Measurements from ENCODE around the gene UBE2O.

DNA sequence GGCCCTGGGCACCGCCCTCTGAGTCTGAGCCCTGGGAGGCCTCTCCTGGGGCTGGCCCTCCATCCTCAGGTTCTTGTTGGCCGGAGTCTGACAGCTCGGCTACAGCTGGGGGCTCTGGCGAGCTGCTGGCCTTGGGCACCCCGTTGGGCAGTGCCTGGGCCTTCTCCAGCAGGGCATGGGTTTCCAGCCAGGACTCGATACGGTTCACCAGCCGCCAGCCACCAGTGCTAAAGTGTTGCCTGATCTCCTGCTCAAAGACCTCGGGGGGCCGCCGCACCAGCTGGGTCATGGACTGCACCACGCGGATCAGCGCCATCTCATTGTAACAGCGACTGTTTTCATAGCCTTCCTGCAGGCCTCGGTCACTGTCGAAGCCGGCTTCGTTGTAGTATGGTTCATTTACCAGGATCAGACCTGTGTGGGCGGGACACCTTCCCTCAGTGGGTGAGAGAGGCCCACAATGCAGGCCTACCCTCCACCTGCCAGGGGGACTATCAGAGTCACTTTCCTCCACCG lies 61.7 kb downstream of the UBE2O start:
- TF ChIP-seq EZH2 (IDR thresholded peaks at IDR 0.05; ENCODE audit: low read length, unreplicated experiment) (no peak), EZH2phosphoT487 (IDR thresholded peaks at IDR 0.05; ENCODE audit: borderline replicate concordance, low read length) (no peak)
- TF ChIP-seq, protein P1, sequence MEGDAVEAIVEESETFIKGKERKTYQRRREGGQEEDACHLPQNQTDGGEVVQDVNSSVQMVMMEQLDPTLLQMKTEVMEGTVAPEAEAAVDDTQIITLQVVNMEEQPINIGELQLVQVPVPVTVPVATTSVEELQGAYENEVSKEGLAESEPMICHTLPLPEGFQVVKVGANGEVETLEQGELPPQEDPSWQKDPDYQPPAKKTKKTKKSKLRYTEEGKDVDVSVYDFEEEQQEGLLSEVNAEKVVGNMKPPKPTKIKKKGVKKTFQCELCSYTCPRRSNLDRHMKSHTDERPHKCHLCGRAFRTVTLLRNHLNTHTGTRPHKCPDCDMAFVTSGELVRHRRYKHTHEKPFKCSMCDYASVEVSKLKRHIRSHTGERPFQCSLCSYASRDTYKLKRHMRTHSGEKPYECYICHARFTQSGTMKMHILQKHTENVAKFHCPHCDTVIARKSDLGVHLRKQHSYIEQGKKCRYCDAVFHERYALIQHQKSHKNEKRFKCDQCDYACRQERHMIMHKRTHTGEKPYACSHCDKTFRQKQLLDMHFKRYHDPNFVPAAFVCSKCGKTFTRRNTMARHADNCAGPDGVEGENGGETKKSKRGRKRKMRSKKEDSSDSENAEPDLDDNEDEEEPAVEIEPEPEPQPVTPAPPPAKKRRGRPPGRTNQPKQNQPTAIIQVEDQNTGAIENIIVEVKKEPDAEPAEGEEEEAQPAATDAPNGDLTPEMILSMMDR (conservative IDR thresholded peaks at IDR 0.05; ENCODE audit: low read depth, low read length) = no peak

Measured in PC-3 (cell line).